NB4 (cell line): Measurements from ENCODE around the gene NAT10.

Experiments
- DNase-seq: peaks from one replicate; pipeline ENCODE4 v3.0.0; 2010; ENCODE audit warnings: low read depth
- H3K4me3 ChIP-seq: one replicate; pipeline ENCODE4 v1.5.1; 2011; ENCODE audit warnings: mild to moderate bottlenecking, low read depth, low read length, moderate library complexity
- CTCF ChIP-seq: IDR thresholded peaks from one replicate; pipeline ENCODE4 v1.5.1; 2012; ENCODE audit warnings: low read depth, low read length
- MYC ChIP-seq: IDR thresholded peaks from 2 replicates; pipeline ENCODE4 v1.6.1; 2011; ENCODE audit warnings: low read depth, low read length
- POLR2A ChIP-seq: IDR thresholded peaks from 2 replicates; pipeline ENCODE4 v1.6.1; 2011; ENCODE audit warnings: mild to moderate bottlenecking; ENCODE audit not compliant: insufficient read length; ENCODE audit errors: extremely low read depth
- TF ChIP-seq, protein P1 (sequence below): IDR thresholded peaks from 2 replicates; pipeline ENCODE4 v1.6.1; 2011; ENCODE audit warnings: low read depth, low read length

NAT10 gene

GRCh38 chr11:34136420-34136819, 31.0 kb downstream of the NAT10 start:
- no peak for TF ChIP-seq POLR2A
- TF ChIP-seq, protein P1, sequence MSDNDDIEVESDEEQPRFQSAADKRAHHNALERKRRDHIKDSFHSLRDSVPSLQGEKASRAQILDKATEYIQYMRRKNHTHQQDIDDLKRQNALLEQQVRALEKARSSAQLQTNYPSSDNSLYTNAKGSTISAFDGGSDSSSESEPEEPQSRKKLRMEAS = no peak
- TF ChIP-seq MYC = no peak
- no peak for TF ChIP-seq CTCF
- no peak overlapping the region for H3K4me3 ChIP-seq
- DNase-seq = no peak

- H3K4me3 ChIP-seq = no peak overlapping the region
- no peak for DNase-seq
- no peak for TF ChIP-seq POLR2A
- TF ChIP-seq, protein P1 = no peak
- TF ChIP-seq MYC = no peak
Observed at GRCh38 chr11:34139346-34139745, 33.9 kb downstream of the NAT10 start.

DNA sequence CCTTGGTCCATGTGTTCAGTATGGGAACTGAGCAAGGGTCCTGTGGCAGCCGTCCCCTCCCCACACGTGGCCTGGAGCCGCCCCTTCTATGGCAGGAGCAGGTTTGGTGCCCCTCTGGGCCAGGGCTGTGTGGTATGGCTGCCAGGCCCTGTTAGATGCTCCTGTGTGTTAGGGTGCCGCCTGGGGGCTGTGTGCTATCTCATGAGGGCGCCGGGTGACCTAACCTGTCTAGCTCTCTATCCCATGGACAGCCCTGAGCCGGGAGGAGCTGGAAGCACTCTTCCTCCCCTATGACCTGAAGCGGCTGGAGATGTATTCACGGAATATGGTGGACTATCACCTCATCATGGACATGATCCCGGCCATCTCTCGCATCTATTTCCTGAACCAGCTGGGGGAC, 34.7 kb downstream of the NAT10 start:
- no peak for DNase-seq
- TF ChIP-seq MYC (no peak), POLR2A (no peak), CTCF (no peak)
- TF ChIP-seq, protein P1 = no peak

DNA sequence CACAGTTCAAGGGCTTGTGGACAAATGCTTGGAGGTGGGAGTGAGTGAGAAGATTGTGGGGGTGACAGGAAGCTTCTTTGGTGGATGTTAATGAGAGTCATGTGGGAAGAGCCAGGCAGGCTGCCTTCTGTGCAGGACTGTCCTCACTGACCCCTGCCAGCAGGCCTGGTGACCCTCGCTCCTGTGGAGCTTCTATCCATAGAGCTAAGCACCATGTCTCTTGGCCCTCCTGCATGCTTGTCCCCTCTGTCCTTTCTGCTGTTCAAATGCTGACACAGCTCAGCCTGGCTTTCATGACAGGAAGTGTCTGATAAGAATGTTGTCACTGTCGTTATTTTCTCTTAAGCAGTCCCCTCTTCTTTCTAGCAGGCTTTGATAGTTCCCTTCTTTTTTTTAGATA, 37.6 kb downstream of the NAT10 start:
- no peak for DNase-seq
- no peak overlapping the region for H3K4me3 ChIP-seq
- TF ChIP-seq MYC (no peak), CTCF (no peak), POLR2A (no peak)
- TF ChIP-seq, protein P1 = no peak

More for the DNA sequence above, 34.7 kb downstream of the NAT10 start:
- no peak overlapping the region for H3K4me3 ChIP-seq

- no peak for DNase-seq
- H3K4me3 ChIP-seq = no peak overlapping the region
- TF ChIP-seq, protein P1 = no peak
- TF ChIP-seq MYC (no peak), POLR2A (no peak), CTCF (no peak)
Observed at GRCh38 chr11:34145073-34145472, 39.6 kb downstream of the NAT10 start.

DNA sequence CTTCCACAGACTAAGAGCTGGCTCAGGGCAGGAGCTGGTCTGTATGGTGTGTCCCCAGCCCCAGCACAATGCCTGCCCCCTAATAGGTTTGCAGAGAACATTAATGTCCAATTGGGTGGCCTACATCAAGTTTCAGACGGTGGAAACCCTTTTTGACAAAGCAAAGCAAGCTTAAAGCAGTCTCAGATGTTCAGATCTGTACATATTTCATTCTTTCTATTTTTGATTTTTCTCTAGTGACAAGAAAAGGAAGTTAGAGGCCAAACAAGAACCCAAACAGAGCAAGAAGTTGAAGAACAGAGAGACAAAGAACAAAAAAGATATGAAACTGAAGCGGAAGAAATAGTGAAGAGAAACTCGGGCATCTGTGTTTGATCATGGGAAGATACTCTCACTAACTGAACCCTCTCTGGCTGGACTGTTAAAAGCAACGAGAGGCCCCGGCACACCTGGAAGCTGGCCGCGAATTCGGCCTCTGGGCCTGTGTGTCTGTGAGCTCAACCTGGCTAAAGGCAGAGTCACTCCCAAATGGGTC, 40.5 kb downstream of the NAT10 start:
- H3K4me3 ChIP-seq = no peak overlapping the region
- no peak for DNase-seq
- TF ChIP-seq, protein P1 = no peak
- TF ChIP-seq MYC (no peak), POLR2A (no peak), CTCF (no peak)
